Measurements from ENCODE around the gene ATP6AP1.

- TF ChIP-seq, protein P1, sequence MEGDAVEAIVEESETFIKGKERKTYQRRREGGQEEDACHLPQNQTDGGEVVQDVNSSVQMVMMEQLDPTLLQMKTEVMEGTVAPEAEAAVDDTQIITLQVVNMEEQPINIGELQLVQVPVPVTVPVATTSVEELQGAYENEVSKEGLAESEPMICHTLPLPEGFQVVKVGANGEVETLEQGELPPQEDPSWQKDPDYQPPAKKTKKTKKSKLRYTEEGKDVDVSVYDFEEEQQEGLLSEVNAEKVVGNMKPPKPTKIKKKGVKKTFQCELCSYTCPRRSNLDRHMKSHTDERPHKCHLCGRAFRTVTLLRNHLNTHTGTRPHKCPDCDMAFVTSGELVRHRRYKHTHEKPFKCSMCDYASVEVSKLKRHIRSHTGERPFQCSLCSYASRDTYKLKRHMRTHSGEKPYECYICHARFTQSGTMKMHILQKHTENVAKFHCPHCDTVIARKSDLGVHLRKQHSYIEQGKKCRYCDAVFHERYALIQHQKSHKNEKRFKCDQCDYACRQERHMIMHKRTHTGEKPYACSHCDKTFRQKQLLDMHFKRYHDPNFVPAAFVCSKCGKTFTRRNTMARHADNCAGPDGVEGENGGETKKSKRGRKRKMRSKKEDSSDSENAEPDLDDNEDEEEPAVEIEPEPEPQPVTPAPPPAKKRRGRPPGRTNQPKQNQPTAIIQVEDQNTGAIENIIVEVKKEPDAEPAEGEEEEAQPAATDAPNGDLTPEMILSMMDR (IDR thresholded peaks at IDR 0.05 in 8 of 11, conservative IDR thresholded peaks at IDR 0.05 in 3 of 11): peak in 9 of 11 experiments; percentile 13 to 72 (median 33)
- peak in 2 of 3 donors; percentile 31 to 38 for TF ChIP-seq POLR2A (IDR thresholded peaks at IDR 0.05)
Measured at GRCh38 chrX:154378799-154379568, 49.5 kb upstream of the ATP6AP1 start, which contains the start of gene EMD.
